ENCODE measurements around the gene MRPL21. TPM values are rescaled to one million over a fixed set of nuclear protein-coding genes. Genes with fewer than 3 reads are reported as not detected.

MRPL21 gene
- total RNA-seq, 2 donors from 2014 or later = 41.1 to 76.9 TPM

GRCh38 chr11:68948496-68948895 is 44.9 kb upstream of the MRPL21 start:
- Histone ChIP-seq H3K36me3 (no peaks in the 10 kb centered on the region), H3K9me3 (no peaks in the 10 kb centered on the region), H3K27ac (no peak overlapping the region), H3K4me3 (no peak overlapping the region), H3K4me1 (replicated peaks) (no peaks in the 10 kb centered on the region), H3K27me3 (replicated peaks; ENCODE audit: insufficient read depth) (no peaks in the 10 kb centered on the region)
- WGBS = 62% methylated on average over 2 of the region's 2 CpGs
- no peak for TF ChIP-seq POLR2AphosphoS5 (IDR thresholded peaks at IDR 0.05)
- no peak for TF ChIP-seq POLR2A (IDR thresholded peaks at IDR 0.05)
- TF ChIP-seq, protein P1, sequence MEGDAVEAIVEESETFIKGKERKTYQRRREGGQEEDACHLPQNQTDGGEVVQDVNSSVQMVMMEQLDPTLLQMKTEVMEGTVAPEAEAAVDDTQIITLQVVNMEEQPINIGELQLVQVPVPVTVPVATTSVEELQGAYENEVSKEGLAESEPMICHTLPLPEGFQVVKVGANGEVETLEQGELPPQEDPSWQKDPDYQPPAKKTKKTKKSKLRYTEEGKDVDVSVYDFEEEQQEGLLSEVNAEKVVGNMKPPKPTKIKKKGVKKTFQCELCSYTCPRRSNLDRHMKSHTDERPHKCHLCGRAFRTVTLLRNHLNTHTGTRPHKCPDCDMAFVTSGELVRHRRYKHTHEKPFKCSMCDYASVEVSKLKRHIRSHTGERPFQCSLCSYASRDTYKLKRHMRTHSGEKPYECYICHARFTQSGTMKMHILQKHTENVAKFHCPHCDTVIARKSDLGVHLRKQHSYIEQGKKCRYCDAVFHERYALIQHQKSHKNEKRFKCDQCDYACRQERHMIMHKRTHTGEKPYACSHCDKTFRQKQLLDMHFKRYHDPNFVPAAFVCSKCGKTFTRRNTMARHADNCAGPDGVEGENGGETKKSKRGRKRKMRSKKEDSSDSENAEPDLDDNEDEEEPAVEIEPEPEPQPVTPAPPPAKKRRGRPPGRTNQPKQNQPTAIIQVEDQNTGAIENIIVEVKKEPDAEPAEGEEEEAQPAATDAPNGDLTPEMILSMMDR (IDR thresholded peaks at IDR 0.05) = no peak
- intact Hi-C loops (cut with DNase I) = no loop called here
- DNase-seq (ENCODE audit: low spot score) = no peak

GRCh38 chr11:68947151-68947550 is 43.5 kb upstream of the MRPL21 start:
- Histone ChIP-seq H3K27ac (no peak overlapping the region), H3K9me3 (no peaks in the 10 kb centered on the region), H3K4me3 (no peak overlapping the region), H3K4me1 (replicated peaks) (no peaks in the 10 kb centered on the region), H3K27me3 (replicated peaks; ENCODE audit: insufficient read depth) (no peaks in the 10 kb centered on the region), H3K36me3 (no peaks in the 10 kb centered on the region)
- TF ChIP-seq POLR2A (IDR thresholded peaks at IDR 0.05) = no peak
- TF ChIP-seq, protein P1 (IDR thresholded peaks at IDR 0.05) = no peak
- intact Hi-C loops (cut with DNase I) = no loop called here
- no peak for DNase-seq (ENCODE audit: low spot score)
- WGBS = 75% methylated on average over 11 of the region's 11 CpGs

DNA sequence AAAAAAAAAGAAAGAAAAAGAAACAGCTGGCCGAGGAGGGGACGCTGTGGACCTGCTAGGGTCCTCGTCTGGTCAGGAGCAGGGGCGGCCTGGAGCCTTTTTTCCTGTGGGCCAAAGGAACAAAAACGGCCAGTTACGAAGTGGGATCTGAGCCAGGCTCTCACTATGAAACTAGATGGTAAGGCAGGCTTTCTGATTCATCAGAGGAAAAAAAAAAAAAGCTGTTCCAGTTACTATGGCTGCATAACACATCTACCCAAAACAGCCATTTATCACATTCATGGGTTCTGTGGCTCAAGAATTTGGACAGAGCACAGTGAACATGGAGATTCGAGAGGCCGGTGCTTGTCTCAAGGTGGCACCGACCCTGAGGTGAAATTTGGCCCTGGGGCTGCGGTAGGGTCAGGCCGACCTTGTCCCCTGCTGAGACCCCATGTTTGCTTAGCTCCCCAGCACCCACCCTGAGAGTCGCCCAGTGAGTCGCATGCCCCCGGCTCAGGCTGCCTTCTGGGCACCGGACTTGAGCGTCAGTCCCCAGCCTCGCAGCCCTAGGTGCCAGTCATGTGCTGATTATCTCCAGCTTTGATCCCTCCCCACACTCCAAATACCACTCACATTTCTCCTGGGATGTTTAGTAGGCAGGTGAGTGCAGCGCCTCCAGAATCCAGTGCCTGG is 42.9 kb upstream of the MRPL21 start:
- Histone ChIP-seq H3K27me3 (replicated peaks; ENCODE audit: insufficient read depth) (no peaks in the 10 kb centered on the region), H3K27ac (no peak overlapping the region), H3K9me3 (no peaks in the 10 kb centered on the region), H3K36me3 (no peaks in the 10 kb centered on the region), H3K4me1 (replicated peaks) (no peaks in the 10 kb centered on the region), H3K4me3 (no peak overlapping the region)
- no peak for DNase-seq (ENCODE audit: low spot score)
- intact Hi-C loops (cut with DNase I) = no loop called here
- WGBS = 33% methylated on average over 18 of the region's 18 CpGs
- TF ChIP-seq POLR2A (IDR thresholded peaks at IDR 0.05) (no peak), POLR2AphosphoS5 (IDR thresholded peaks at IDR 0.05) (no peak)
- TF ChIP-seq, protein P1 (IDR thresholded peaks at IDR 0.05) = no peak

GRCh38 chr11:68942751-68943271 is 39.2 kb upstream of the MRPL21 start:
- Histone ChIP-seq H3K4me3 (no peak overlapping the region), H3K4me1 (replicated peaks) (no peaks in the 10 kb centered on the region), H3K9me3 (no peaks in the 10 kb centered on the region), H3K27me3 (replicated peaks; ENCODE audit: insufficient read depth) (no peaks in the 10 kb centered on the region), H3K36me3 (no peaks in the 10 kb centered on the region), H3K27ac (peak overlapping the region; percentile 48 to 68)
- intact Hi-C loops (cut with DNase I) = loop anchor here (5.0 kb wide), 1 partner anchor 69 kb away; the partner anchor contains the start of gene MRGPRF
- 53% methylated on average over 9 of the region's 9 CpGs for WGBS
- TF ChIP-seq POLR2A (IDR thresholded peaks at IDR 0.05) = no peak
- TF ChIP-seq, protein P1 (IDR thresholded peaks at IDR 0.05) = no peak
- no peak for TF ChIP-seq POLR2AphosphoS5 (IDR thresholded peaks at IDR 0.05)
- DNase-seq (ENCODE audit: low spot score) = no peak

Measured in prostate gland (tissue), 2 donors.